ENCODE data around the gene ARPC3. TPM values are rescaled to one million over a fixed set of nuclear protein-coding genes. Genes with fewer than 3 reads are reported as not detected.

ARPC3 gene
- total and polyA plus RNA-seq, 9 of the 15 experiments (the other 6 are each of a cell fraction or from before 2014, with no cell fraction given), result 74.2 to 575 (median 345) TPM

- TF ChIP-seq PTBP1 (IDR thresholded peaks at IDR 0.05; ENCODE audit: low read depth, low read length) (0 out of 2 replicates have a peak, but pooled peaks have one; percentile 42), FOXM1 (IDR thresholded peaks at IDR 0.05; ENCODE audit: low read depth) (no peak), FOXM1 (CRISPR knock-in tag; IDR thresholded peaks at IDR 0.05; ENCODE audit: low read depth) (peak; percentile 43; the same call in 1 of the 2 replicates), GATAD2B (IDR thresholded peaks at IDR 0.05; ENCODE audit: borderline replicate concordance) (peak; percentile 85), ATF2 (CRISPR knock-in tag; IDR thresholded peaks at IDR 0.05) (no peak), ZNF282 (CRISPR knock-in tag; IDR thresholded peaks at IDR 0.05) (no peak), STAG1 (CRISPR knock-in tag; IDR thresholded peaks at IDR 0.05; ENCODE audit: borderline replicate concordance) (peak; percentile 90; the same call in 1 of the 2 replicates), HBP1 (CRISPR knock-in tag; IDR thresholded peaks at IDR 0.05) (peak; percentile 75; the same call in 1 of the 2 replicates), ZNF133 (CRISPR knock-in tag; IDR thresholded peaks at IDR 0.05) (no peak), CEBPZ (IDR thresholded peaks at IDR 0.05; ENCODE audit: borderline replicate concordance, low read depth, low read length) (no peak), MAZ (CRISPR knock-in tag; conservative IDR thresholded peaks at IDR 0.05 in 1 of 2, IDR thresholded peaks at IDR 0.05 in 1 of 2) (peak; percentile 43 to 74; a peak in 3 of 4 replicates), CREB1 (IDR thresholded peaks at IDR 0.05) (no peak), CREB1 (CRISPR knock-in tag; IDR thresholded peaks at IDR 0.05) (0 out of 2 replicates have a peak, but pooled peaks have one; percentile 26), RBM17 (IDR thresholded peaks at IDR 0.05; ENCODE audit: borderline replicate concordance, low read depth, low read length) (no peak), ZNF143 (CRISPR knock-in tag; IDR thresholded peaks at IDR 0.05) (no peak), ZNF75A (CRISPR knock-in tag; IDR thresholded peaks at IDR 0.05) (no peak), ZNF197 (CRISPR knock-in tag; IDR thresholded peaks at IDR 0.05; ENCODE audit: low read depth) (no peak), RFX7 (CRISPR knock-in tag; IDR thresholded peaks at IDR 0.05) (no peak), ZBTB9 (CRISPR knock-in tag; IDR thresholded peaks at IDR 0.05) (no peak), CREB3 (tag; conservative IDR thresholded peaks at IDR 0.05; ENCODE audit: low read depth) (no peak)
These were observed at the start of gene ARPC3 (continued) for GRCh38 chr12:110449799-110450497.
